DMS153 (cell line): ENCODE data around the gene FAAP20.
A peak's percentile ranks its signal among the peaks of the same experiment; 100 is the strongest.

ENCODE experiments used
- DNase-seq: peaks from one replicate; lab custom pipeline; 2025; lab: John Stamatoyannopoulos, UW

FAAP20 gene

DNA sequence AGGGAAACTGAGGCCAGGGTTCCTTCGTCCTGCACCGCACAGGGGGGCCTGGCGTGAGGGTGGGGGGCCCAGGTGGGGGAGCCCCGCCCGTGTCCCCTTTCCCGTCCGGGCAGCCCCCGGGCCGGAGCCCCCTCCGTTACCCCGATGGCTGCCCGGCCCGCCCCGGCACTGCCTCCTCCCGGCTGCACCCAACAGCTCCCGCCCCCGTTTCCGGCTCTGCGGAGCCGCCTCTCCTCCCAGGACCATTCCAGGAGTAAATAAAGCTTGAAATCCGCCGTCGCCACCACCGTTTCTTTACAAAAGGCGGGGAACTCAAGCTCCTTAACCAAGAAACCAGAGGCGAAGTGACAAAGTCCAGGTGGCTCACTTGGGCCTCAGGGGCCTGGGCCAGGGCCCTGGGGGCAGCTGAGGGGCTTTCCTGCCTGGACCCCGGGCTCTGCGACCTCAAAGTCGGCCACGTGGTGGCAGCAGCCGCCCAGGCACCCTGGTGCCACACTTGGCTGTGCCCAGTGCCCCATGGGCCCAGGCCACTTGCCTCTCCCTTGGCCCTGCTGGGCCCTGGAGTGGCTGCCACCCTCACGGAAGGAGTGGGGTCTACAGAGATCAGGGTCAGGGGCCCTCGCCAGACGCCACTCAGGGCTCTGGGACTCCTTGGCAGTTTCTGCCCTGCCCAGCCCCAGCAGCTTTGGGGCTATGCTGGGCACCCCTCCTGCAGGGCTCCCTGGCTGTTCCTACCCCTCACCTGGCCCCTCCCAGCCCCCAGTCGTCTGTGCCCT is 514 bp upstream of the FAAP20 start:
- DNase-seq: peak; percentile 87

DNA sequence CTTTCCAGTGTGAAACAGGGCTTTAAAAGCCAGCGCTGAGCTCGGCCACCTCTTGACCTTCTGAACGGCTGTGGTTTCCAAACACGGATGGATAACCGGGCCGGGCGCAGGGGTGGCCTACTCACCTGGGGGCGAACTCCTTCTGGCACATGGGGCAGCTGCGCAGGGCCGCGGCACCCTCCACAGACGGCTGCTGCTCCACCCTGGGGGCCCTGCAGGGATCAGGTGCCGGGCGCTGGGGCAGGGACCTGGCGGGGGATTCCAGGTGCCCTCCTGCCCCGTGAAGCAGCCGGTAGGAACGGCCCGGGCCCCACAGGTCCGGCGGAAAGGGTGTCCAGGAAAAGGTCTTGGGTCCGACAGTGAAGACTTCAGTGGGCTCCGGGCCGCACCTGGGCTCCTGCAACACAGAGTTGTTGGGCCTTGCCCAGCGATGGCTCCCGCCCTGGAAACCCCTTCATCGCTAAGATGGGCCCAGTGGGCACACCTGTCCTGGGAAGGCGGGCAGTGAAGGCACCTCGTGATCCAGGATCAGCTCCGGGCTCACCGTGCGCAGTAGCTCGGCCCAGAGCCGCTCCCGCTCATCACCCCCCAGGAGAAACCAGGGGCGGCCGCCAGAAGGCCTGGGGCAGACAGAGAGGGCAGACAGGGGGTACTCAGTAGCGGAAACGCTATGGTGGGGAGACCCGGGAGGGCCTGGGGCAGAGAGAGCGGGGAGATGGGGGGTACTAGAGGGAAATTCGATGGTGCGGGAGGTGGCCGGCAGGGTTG is 874 bp downstream of the FAAP20 start:
- DNase-seq: no peak

DNA sequence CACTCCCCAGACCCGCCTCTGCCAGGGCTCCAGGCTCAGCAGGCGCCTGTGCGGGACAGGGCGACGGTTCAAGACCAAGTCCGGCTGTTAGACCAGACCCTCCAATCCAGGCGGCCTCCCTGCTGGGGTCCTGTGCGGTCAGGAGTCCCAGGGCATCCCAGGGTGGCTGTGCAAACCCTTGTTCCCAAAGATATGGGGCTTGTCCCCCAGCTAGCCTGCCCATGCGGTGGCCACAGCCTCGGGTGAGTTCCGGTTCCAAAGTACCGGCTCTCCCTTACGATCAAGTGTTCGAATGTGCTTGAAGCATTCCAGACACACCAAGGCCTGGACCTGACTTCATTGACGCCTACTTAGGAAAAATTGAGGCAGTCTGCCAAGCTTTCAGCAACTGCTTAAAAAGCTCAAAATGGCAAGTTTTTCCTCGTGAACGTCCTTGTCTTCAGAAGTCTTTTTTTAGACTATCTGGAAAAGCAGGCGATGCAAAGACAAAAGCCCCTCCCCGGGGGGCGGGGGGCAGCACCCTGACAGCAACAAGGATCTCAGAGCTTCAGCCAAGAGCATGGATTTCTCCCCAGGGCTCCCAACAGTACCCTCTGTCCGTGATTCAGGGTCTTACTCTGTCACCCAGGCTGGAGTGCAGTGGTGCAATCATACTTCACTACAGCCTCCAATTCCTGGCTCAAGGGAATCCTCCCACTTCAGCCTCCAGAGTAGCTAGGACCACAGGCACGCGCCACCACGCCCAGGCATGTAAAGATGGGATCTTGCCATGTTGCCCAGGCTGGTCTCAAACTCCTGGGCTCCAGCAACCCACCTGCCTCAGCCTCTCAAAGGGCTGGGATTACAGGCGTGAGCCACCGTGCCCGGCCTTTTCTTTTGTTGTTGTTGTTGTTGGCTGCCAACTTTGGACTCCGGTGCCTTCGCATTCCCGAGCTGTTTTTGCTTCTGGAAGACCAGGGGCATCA is 2.3 kb downstream of the FAAP20 start:
- no peak for DNase-seq

DNA sequence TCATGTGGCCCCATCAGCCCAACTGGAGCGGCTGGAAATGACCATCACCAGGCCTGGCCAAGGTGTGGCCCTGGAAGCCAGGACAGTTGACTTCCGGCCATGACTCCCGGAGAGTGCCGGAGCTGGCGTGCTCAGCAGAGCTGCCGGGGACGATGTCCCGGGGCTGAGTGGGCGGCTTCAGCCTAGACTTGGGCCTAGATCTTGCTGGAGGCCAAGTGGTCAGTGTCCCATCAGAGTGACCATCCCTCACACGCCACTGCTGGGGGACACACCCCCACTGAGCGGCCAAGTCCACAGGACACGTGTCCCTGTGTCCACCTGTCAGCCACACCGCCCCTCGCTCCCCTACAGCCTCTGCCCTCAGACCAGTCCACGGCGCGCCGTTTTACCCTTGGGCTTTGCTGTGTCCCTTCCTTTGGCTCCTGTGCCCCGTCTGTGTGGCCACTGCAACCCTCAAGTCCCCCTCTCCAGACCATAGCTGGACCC is 4.0 kb downstream of the FAAP20 start:
- DNase-seq: no peak

DNA sequence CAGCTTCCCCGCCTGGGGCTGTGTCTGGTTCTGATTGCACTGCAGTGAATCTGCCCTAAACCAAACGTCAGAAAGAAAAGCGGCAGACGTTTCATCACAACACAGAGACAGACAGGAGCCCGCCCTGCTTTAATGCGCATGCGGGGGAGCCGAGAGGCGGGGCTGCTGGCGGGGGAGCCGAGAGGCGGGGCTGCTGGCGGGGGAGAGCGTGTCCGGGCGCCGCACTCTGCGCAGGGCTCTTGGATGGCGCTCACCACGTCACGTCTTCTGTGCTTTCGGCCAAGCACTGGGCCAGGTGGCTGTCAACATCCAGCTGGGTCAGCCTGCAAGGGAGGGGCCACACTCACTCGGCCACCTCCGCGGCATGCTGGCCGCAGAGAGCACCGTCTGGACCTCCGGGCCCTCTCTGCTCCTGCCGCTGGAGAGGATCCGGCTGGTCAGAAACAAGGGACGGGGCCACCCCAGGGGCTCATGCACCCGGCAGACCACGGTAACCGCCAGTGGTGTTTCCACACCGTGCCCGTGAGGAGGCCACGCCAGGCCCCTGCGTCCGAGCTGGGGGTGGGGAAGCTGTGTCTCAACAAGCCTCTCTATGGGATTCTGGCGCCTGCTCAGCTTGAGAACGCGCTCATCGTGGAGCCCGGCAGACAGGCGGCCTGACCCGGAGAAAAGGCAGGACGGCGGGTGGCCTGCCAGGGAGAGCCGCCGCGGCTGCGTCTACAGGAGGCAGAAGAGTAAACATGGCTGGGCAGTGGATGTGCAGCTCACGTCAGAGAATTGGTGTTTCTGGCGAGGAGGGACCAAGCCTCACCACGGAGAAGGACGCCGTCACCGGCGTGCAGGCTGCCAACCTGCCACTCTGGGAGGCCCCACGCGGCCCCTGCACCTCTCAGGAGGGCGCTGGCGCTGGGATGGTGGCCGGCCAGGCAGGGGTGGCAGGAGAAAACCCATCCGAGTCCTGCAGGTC is 4.8 kb downstream of the FAAP20 start:
- DNase-seq: peak; percentile 95

DNA sequence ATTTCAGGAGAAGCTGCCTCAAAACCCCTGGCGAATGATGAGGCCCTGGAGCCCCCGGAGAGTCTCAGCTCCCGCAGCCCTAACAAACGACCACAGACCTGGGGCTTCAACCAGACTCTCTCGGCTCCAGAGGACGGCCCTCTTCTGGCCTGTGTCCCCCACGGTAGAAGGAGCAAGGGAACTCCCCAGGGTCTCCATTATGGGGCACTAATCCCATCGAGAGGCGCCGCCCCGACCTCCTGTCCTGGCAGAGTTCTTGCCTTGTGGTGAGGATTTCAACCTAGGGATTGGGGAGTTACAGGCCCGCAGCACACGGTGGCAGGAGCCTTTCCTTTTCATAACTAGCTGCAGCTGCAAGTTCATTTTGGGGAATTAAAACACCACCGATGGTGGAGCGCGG is 6.2 kb downstream of the FAAP20 start:
- no peak for DNase-seq

DNA sequence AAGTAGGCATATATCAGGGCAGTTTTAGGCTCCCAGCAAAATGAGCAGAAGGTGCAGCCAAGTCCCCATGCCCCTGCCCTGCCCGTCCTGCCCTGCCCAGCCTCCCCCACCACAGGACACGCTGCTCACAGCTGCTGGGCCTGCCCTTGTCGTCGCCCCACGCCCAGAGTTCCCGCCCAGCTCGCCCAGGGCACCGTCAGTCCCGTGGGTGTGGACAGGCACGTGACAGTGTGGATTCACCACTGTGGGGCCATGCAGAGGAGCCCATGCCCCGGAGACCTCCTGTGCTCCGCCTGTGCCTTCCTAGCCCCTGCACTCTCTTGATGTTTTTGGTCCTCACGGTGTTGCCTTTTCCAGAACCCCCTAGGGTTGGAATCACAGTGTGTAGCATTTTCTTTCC is 7.0 kb downstream of the FAAP20 start:
- DNase-seq: no peak

DNA sequence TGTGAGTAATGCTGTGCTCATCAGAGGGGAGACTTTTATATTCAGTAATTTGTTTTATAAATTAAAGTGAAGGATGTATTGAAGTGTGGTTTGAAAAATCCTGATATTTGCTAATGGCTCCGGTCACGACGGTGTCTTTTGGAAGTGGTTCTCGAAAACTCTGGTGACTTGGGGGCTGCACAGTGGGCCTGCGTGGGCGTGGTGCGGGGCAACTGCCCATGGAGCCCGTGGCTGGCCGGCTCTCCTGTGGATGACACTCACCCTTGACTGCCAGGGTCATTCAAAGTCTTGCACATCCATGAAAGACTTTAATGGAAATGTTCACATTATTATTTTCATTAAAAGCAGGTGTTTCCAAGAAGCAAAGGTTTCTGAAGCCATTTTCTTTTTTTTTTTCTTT is 7.7 kb downstream of the FAAP20 start:
- DNase-seq: no peak

DNA sequence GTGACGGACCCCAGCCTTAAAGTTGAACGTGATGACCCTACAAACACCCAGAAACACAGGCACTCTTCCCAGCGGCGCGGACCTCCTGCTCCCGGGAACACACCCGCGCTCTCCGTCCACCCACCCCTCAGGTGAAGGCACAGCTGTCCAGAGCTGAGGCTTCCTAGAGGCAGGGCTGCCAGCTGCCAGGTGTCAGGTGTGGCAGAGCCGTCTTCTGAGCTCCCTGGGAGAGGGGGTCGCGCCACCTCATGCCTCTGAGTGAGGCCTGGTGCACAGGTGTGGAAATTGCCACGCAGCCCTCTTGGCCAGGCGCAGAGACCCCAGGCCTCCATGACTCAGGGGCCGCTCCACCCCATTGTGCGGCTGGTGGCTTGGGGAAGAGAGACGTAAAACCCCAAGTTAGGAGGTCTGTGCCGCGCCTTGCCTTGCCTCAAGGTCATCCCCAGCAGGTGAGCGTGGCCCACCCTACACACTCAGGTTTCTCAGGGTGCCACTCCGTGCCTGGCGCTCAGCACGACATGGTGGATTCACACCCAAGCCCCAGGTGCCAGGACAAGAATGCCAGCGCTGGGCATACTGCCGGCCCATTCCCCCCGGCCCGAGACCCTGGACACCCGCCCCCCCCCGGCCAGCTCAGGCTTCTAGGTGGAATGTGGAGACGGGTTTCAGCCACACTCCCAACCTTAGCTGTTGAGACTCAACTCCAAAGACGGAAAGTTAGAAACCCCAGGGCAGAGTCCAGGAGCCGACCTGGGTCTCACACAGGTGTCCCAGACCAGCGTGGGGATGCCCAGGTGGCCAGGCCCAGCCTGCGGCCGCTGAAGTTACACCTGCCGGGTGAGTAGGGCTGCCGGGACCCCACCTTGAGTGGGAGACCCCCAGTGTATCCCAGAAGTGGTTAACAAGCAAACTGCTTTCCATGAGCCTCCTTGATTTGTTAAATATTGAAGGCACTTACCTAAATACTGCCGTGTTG is 8.4 kb downstream of the FAAP20 start:
- no peak for DNase-seq

DNA sequence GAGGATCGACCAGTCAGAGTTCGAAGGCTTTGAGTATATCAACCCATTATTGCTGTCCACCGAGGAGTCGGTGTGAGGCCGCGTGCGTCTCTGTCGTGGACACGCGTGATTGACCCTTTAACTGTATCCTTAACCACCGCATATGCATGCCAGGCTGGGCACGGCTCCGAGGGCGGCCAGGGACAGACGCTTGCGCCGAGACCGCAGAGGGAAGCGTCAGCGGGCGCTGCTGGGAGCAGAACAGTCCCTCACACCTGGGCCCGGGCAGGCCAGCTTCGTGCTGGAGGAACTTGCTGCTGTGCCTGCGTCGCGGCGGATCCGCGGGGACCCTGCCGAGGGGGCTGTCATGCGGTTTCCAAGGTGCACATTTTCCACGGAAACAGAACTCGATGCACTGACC is 9.6 kb downstream of the FAAP20 start:
- DNase-seq: no peak

DNA sequence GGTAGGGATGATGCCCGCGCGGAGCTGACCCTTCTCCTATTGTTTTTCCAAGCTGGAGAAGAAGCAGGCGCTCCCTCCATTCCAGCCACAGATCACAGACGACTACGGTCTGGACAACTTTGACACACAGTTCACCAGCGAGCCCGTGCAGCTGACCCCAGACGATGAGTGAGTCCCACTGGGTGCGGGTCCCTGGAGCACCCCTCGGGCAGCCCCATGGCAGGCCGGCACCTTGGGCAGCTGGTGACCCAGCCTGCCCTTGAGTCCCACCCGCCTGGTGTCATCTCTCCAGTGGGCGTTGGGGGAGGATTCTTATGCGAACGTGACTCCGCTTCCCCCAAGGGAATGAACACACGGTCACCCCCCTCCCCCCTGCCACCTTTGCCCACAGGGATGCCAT is 10.0 kb downstream of the FAAP20 start:
- no peak for DNase-seq

DNA sequence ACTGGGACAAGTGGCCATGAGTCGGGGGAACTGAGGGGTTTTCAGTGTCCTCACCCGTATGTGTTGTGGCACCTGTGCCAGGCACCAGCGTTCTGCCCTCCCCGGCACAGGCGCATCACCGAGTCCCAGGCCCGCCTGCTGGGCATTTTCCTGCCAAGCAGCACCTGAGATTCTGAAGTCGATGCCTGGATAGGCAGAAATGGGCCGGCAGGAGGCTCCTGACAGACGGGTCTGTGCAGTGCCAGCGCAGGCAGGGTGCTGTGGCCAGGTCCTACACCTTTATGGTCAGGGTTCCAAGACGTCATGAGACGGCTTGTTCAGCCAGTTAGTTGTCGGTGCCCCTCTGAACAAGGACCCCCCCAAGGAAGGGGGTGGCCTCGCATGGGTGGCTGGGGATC is 10.6 kb downstream of the FAAP20 start:
- DNase-seq: no peak

DNA sequence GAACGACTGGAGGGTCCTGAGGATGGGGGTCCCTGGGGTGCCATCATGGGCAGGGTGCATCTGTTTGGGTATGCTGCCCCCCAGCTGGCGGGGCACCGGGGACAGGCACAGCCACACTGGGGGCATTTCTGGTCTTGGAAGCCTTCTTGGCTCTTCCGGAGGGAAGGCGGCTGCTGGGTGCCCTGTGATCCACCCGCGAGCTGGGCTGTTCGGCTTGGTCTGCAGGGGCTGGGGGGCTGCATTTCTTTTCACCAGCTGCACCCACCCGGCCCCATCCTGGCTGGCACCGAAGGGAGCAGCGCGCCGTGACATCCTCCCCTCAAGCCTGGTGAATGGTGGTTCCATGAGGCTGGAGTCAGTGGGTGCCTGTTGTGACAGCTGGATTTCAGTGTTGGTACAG is 12.2 kb downstream of the FAAP20 start:
- no peak for DNase-seq

DNA sequence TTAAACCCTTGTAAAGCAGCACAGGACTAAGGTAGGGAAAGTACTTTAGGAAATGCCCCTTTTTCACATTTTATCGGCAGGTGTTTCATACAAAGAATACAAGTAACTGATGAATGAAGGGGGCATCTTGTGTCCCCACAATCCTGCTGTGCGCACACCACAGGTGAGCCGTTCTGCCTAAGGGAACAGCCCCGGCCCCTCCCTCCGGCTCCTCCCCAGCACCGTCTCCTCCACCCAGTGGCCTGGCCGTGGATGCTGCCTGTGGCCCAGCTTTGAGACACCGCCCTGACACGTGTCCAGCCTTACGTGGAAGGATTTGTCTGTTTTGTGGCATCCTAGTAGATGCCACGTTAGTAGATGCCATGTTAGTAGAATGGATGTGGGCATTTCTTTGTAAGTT is 12.8 kb downstream of the FAAP20 start:
- DNase-seq: no peak

DNA sequence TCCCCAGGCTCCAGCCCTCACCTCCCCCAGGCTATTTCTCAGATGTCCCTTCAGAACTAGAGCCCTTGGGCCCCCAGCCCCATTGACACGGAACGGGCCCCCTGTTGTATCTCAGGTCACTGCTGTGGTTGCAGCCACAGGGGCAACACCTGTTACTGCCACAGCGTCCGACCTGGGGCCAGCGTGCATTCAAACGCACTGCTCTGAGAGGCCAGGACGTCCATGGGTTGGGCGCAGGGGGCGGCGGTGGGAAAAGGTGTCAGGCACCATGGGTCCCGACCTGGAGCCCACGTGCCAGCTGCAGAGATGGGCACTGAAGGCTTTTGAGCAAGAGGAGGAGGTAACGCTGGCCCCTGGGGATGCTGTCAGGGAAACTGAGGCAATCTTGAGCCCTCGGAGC is 13.3 kb downstream of the FAAP20 start:
- no peak for DNase-seq

DNA sequence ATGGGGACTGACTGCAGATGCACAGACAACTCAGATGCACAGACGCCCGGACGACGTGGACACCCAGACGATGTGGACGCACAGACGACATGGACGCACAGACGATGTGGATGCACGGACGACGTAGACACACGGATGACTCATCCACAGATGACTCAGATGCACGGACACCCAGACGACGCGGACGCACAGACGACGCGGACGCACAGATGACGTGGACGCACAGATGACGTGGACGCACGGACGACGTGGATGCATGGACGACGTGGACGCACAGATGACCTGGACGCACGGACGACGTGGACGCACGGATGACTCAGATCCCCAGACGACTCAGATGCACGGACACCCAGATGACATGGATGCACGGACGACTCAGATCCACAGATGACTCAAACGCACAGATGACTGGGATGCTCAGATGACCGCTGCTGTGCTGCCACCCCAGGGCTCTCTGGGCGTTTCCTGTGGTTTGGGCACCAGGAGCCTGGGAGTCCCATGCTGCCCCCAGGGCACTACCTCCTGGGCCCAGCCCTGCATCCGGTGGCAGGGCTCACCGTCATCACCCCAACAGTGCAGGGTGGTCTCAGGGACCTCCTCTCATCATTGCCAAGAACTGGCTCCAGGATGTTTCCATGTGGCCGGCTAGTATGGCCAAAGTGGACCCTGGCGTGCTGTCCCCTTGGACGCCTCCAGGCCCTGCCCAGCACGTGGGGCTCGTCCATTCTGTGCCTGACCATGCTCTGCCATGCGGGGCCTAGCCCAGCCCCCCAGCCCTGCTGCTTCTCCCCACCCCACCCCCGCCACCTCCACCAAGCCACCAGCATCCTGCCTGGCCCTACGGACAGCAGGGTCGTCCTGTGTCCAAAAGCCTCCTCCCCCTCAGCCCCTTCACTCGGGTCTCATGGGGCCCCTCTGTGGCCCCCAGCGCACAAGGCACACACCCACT is 14.0 kb downstream of the FAAP20 start:
- no peak for DNase-seq

DNA sequence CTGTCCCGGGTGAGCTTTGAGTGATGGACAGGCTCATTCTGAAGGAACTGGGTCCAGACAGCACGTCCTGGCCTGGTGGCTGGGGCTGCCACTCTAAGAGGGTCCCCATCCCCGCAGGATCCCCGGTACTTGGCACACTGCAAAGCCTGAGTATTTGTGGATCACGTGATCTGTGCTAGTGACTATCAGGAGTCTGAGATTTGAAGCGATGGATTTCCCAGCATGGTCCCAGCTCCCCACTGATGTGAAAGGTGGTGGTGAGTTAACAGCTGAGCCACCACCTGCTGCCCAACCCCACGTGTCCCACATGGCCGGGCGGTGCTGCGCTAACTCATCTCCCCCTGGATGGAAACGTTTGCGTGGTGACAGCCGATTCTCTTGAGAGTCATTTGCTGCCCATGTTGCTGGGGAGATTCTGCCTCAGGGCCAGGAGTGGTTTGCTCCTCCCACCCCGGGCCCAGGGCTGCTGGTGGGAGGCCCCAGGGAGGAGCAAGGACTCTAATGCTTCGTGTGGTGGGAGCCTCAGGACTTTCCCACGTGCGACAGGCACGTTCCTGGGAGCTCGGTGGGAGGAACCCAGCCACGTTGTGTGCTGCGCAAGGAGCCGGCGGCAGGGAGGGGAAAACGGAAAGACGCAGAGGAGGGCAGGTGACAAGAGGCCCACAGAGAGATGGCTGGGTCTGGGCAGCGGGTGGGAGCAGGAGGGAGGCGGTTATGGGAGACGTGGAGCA is 15.1 kb downstream of the FAAP20 start:
- no peak for DNase-seq

DNA sequence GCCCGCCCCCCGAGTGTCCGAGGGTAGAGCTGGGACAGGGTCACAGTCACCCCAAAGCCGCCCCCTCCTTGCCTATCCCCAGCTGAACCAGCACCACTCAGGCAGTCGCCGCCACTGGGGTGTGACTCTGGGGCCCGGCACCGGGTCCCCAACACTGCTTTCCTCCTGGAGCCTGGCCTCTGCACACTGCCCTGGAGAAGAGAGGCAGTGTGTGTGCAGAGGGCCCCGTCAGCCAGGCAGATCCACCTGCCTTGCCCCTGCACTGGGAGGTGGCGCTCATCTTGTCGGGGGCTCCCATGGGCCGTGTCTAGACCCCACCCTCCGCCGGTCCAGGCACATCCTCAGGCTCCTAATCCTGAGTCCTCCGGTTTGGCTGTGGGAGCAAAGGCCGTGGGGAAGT is 15.7 kb downstream of the FAAP20 start:
- DNase-seq: no peak
